ENCODE data around the gene EVX2. TPM values are rescaled to one million over a fixed set of nuclear protein-coding genes. Genes with fewer than 3 reads are reported as not detected.

The EVX2 gene
- total RNA-seq, 1 donor from 2014 or later = not detected

DNA sequence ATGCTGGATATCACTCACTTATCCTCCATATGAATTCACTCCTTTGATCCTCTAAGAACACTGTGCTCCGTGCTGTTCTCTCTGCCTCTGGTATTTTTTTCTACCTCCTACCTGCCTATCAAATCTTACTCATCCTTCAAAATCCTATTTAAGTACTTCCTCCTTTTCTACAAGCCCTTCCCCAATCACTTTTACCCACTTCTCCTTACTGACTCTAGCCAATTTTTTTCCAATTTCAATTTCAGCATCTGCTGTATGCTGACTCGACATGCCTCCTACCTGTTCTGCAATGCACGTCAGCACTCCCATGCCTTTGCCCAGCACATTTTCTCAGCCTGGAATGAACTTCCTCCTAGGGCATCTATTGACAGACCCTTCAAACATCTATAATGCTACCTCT is 44.4 kb downstream of the EVX2 start:
- H3K4me3 Mint-ChIP-seq = no peak overlapping the region
- TF ChIP-seq, protein P1, sequence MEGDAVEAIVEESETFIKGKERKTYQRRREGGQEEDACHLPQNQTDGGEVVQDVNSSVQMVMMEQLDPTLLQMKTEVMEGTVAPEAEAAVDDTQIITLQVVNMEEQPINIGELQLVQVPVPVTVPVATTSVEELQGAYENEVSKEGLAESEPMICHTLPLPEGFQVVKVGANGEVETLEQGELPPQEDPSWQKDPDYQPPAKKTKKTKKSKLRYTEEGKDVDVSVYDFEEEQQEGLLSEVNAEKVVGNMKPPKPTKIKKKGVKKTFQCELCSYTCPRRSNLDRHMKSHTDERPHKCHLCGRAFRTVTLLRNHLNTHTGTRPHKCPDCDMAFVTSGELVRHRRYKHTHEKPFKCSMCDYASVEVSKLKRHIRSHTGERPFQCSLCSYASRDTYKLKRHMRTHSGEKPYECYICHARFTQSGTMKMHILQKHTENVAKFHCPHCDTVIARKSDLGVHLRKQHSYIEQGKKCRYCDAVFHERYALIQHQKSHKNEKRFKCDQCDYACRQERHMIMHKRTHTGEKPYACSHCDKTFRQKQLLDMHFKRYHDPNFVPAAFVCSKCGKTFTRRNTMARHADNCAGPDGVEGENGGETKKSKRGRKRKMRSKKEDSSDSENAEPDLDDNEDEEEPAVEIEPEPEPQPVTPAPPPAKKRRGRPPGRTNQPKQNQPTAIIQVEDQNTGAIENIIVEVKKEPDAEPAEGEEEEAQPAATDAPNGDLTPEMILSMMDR (IDR thresholded peaks at IDR 0.05; ENCODE audit: unreplicated experiment) = no peak
- no peak for DNase-seq (ENCODE audit: low spot score in 2 of 2, unreplicated experiment in 2 of 2)
- H3K27me3 Mint-ChIP-seq (ENCODE audit: low read depth) = peaks cover 26% of the 10 kb centered on the region
- H3K27ac Mint-ChIP-seq = no peak overlapping the region
- H3K4me1 Mint-ChIP-seq = peaks cover 4% of the 10 kb centered on the region
- H3K9me3 Mint-ChIP-seq = peaks cover 8% of the 10 kb centered on the region
- no peaks in the 10 kb centered on the region for H3K36me3 Mint-ChIP-seq

DNA sequence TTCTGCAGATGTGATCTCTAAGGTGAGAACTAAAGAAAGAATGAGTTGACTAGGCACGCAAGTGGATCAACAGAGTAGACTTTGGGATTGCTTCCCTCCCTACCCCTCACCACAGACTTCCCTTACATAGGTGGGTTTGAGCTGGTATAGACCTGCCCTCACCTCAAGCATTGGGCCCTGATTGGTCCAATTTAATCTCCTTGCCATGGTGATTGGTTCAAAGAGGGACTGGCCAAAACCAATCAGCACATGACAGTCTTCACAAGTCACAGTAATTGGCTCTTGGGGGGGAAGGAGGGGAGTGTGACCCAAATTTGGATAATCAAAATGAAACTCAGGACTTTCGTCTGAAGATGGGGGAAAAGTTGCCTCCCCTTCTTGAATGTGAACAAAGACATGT is 45.1 kb downstream of the EVX2 start:
- H3K27ac Mint-ChIP-seq = no peak overlapping the region
- no peak overlapping the region for H3K4me3 Mint-ChIP-seq
- no peak for DNase-seq (ENCODE audit: low spot score in 2 of 2, unreplicated experiment in 2 of 2)
- H3K9me3 Mint-ChIP-seq = peaks cover 5% of the 10 kb centered on the region
- TF ChIP-seq, protein P1 (IDR thresholded peaks at IDR 0.05; ENCODE audit: unreplicated experiment) = no peak
- peaks cover 26% of the 10 kb centered on the region for H3K27me3 Mint-ChIP-seq (ENCODE audit: low read depth)
- peaks cover 4% of the 10 kb centered on the region for H3K4me1 Mint-ChIP-seq
- H3K36me3 Mint-ChIP-seq = no peaks in the 10 kb centered on the region

DNA sequence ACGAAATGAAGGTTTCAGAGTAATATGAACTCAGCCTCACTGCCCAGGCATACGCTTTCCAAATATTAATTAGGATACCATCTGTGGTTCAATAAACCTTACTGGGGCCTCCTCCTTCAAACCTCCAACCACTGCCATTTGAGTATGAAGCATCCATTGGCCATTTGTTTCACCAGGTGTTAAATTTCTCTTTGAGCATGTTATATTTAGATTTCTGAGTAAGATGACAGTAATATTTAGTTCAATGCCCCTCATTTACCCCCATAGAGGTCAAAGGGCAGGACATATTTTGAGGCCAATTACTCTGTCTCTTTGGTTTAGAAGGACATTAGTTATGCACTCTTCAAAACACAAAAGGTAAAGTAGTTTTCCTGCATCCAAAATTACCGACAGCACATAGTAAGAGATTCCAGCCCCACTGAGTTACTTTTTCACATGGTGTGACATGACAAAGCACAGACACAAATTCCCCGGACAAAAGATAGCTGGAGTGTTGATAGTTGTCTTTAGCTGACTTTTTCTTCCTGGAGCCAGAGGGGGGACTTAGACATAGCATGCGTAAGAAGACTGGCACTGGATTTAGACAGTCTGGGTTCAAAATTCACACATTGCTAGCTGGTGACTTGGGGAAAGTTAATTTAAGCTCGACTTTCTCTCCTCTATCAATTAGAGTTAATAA is 48.6 kb downstream of the EVX2 start:
- peaks cover 4% of the 10 kb centered on the region for H3K4me1 Mint-ChIP-seq
- no peak overlapping the region for H3K4me3 Mint-ChIP-seq
- H3K27me3 Mint-ChIP-seq (ENCODE audit: low read depth) = peaks cover 24% of the 10 kb centered on the region
- TF ChIP-seq, protein P1 (IDR thresholded peaks at IDR 0.05; ENCODE audit: unreplicated experiment) = no peak
- H3K36me3 Mint-ChIP-seq = no peaks in the 10 kb centered on the region
- no peak overlapping the region for H3K27ac Mint-ChIP-seq
- no peak for DNase-seq (ENCODE audit: low spot score in 2 of 2, unreplicated experiment in 2 of 2)
- no peaks in the 10 kb centered on the region for H3K9me3 Mint-ChIP-seq

DNA sequence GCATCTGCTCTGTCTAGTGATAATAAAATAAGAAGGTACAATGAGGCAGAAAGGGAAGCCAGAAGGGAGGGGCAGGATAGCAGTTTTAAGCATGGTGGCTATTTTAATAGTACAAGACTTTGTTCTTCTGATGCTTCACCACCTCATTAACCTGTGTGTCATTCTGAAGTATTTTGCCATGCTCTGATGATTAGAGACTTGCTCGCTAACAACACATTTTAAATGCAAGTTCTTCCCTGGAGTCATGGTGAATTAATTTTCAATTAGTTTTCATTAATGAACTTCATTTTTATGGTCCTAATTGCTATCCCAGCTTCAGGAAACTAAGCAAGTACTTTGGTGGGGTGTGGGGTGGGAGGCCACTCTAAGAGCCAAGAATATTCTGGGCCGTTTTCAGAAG is 56.0 kb downstream of the EVX2 start:
- H3K4me1 Mint-ChIP-seq = peaks cover 18% of the 10 kb centered on the region

More for the DNA sequence above, 56.0 kb downstream of the EVX2 start:
- peaks cover 22% of the 10 kb centered on the region for H3K27me3 Mint-ChIP-seq (ENCODE audit: low read depth)
- no peaks in the 10 kb centered on the region for H3K9me3 Mint-ChIP-seq
- H3K4me3 Mint-ChIP-seq = no peak overlapping the region
- TF ChIP-seq, protein P1 (IDR thresholded peaks at IDR 0.05; ENCODE audit: unreplicated experiment) = no peak
- no peaks in the 10 kb centered on the region for H3K36me3 Mint-ChIP-seq
- DNase-seq (ENCODE audit: low spot score in 2 of 2, unreplicated experiment in 2 of 2) = no peak
- no peak overlapping the region for H3K27ac Mint-ChIP-seq

Other genes with a start within 250 kb of the EVX2 start
- gene LNPK, start 81.7 kb downstream of the EVX2 start, total RNA-seq = 29.4 to 31.7 TPM (median 30.2 TPM) in 3 replicates
- 0.49 to 0.63 TPM (median 0.56 TPM) in 3 replicates for gene HOXD13, start 8.8 kb upstream of the EVX2 start, total RNA-seq
- gene HOXD12, start 15.8 kb upstream of the EVX2 start, total RNA-seq = 0.27 to 0.40 TPM (median 0.27 TPM) in 3 replicates
- 1.9 to 3.0 TPM (median 2.2 TPM) in 3 replicates for gene HOXD11, start 23.3 kb upstream of the EVX2 start, total RNA-seq
- gene HOXD10, start 32.8 kb upstream of the EVX2 start, total RNA-seq = 3.2 to 4.1 TPM (median 3.9 TPM) in 3 replicates
- gene HOXD9, start 38.8 kb upstream of the EVX2 start, total RNA-seq = 0.93 to 1.2 TPM (median 1.1 TPM) in 3 replicates
- 0.29 to 0.58 TPM (median 0.40 TPM) in 3 replicates for gene HOXD8, start 45.7 kb upstream of the EVX2 start, total RNA-seq
- gene HOXD4, start 67.6 kb upstream of the EVX2 start, total RNA-seq = 0.67 to 1.4 TPM (median 1.3 TPM) in 3 replicates
- gene HOXD3, start 73.3 kb upstream of the EVX2 start, total RNA-seq = 0.93 to 1.1 TPM (median 1.1 TPM) in 3 replicates
- gene HOXD1, start 104.7 kb upstream of the EVX2 start, total RNA-seq = not detected in 3 replicates
- gene MTX2, start 185.5 kb upstream of the EVX2 start, total RNA-seq = 28.8 to 33.2 TPM (median 29.9 TPM) in 3 replicates

All from mesothelial cell of epicardium (in vitro differentiated cells).